CD4-positive, alpha-beta T cell treated with Interleukin-12 subunit alpha and Interleukin-12 subunit beta, for 1 hour (primary cell): ENCODE results near the gene P2RY11.
A peak's percentile ranks its signal among the peaks of the same experiment; 100 is the strongest.

Source experiments
- DNase-seq: peaks from one replicate; pipeline ENCODE4 v3.0.0-alpha.2; 2020

The P2RY11 gene, protein sequence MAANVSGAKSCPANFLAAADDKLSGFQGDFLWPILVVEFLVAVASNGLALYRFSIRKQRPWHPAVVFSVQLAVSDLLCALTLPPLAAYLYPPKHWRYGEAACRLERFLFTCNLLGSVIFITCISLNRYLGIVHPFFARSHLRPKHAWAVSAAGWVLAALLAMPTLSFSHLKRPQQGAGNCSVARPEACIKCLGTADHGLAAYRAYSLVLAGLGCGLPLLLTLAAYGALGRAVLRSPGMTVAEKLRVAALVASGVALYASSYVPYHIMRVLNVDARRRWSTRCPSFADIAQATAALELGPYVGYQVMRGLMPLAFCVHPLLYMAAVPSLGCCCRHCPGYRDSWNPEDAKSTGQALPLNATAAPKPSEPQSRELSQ

DNA sequence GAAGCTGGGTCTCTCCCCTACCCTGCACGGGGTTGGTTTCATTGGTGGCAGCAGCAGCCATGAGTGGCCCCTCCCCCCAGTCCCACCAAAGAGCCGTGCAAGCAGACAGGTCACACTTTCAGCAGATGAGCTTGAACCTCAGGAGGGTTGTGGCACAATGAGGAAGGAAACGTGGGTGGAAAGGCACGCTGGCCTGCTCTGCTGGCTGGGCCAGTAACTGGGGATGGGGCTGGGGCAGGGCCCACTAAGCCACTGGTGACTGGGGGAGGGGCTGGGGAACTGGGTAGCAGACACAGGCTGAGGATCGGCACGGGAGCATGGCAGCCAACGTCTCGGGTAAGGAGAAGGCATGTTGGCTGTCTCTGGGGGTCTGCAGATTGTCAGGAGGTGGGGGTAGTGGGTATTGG is at the start of gene P2RY11:
TSS of gene P2RY11 (plus strand) at position 289 of the 407 bp plus-strand sequence. CDS start at position 318, 29 bp downstream.
- DNase-seq, result peak; percentile 67

DNA sequence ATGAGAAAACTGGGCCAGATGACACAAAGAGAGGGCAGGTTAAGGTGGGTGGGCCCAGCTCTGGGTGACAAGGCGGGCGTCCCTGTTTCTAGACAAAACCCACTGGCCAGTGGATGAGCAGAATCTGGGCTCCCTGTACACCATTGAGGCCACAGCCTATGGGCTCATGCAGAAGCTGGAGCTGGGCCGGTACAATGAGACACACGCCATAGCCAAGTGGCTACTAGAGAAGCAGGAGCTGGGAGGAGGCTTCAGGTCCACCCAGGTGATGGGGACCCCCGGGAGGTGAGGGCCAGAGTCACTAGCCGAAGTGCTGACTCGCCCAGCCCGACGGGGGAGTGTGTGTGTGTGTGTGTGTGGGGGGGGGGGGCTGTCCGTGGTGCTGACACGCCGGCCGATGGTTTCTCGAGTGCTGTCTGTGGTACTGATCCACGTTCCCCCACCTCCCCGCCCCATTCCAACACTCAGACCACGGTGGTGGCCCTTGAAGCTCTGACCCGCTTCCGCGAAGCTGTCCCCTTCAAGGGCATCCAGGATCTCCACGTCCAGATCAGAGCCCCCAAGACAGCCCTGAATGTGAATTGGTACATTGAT is 49.7 kb upstream of the P2RY11 start:
- DNase-seq, result no peak

DNA sequence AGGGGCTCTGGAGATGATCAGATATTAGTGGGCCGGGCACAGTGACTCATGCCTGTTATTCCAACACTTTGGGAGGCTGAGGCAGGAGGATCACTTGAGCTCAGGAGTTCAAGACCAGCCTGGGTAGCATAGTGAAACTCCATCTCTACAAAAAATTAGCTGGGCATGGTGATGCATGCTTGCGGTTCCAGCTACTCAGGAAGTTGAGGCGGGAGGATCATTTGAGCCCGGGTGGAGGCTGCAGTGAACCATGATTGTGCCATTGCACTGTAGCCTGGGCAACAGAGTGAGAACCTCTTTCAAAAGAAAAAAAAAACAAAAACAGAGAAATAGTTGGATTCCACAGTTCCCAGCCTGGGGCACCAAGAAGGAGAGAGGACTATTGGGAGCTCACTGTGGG is 43.3 kb upstream of the P2RY11 start:
- no peak for DNase-seq

DNA sequence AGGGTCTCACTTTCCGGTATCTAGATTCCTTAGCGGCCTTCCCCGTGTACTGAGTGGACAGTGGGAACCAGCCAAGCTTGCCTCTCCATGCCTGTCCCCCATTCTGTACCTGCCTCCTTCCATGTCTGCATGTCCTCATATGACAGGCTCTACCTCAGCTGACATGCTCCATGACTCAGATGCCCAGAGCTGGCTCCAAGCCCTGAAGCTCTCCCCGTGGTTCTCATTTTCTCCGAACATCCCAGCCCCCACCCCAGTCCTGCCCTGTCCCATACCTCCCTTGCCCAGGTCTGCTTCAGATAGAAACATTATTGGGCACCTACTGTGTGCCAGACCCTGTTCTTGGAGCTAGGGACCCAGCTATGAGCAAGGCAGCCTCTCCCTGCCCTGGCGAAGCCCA is 42.4 kb upstream of the P2RY11 start:
- DNase-seq, result no peak

DNA sequence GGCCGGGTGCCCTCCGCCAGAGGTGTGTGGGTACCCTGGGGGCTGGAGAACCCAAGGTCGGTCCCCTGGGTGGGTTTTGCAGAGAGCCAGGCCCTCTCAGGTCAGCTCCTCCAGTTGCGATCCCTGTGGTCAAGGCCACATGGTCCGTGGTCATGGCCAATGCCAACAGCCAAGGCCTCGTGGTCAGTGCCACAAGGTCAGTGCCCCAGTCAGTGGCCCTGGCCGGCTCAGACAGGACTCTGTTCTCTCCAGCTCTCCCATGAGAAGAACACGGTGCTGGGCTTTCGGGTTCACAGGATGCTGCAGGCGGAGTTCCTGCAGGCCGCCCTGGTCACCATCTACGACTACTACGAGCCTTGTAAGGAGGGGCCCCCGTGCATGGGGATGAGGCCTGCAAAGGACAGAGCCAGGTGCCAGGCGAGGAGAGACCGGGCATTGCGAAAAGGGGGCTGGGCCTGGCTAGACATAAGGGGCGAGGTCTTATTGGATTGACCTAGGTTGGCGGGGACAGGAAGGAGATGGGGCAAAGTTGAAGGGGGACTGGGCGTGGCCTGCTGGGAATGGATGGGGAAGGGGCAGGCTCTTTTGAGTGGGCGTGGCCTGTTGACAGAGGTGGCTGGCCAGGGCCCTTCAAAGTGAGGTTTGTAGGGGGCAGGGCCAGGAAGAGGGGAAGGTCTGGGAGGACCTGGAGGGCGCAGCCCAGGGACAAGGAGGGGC is 40.6 kb upstream of the P2RY11 start:
- no peak for DNase-seq

DNA sequence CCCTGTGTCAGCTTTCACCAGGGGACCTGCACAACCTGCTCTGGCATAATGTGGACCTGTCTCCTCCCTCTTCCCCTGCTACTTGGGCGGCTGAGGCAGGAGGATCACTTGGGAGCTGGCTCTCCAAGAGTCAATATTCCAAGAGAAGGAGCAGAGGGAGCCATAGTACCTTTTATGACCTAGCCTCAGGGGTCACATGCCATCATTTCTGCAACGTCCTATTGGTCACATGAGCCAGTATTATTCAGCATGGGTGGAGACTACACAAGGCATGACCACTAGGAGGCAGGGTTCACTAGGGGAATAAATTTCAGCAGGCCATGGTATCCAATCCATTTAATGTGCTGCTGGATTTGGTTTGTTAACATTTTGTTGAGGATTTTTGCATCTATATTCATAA is 37.3 kb upstream of the P2RY11 start:
- DNase-seq, result peak; percentile 63

DNA sequence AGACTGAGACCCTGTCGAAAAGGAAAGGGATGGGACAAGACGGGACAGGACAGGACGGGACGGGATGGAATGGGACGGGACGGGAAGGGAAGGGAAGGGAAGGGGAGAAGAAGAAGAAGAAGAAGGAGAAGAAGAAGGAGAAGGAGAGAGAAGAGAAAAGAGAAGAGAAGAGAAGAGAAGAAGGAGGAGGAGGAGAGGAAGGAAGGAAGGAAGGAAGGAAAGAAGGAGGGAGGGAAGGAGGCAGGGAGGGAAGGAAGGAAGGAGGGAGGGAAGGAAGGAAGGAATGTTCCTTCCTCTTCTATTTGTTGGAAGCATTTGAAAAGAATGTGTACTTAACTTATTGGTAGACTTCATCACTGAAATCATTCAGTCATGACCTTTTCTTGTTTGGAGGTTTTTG is 35.0 kb upstream of the P2RY11 start:
- no peak for DNase-seq

DNA sequence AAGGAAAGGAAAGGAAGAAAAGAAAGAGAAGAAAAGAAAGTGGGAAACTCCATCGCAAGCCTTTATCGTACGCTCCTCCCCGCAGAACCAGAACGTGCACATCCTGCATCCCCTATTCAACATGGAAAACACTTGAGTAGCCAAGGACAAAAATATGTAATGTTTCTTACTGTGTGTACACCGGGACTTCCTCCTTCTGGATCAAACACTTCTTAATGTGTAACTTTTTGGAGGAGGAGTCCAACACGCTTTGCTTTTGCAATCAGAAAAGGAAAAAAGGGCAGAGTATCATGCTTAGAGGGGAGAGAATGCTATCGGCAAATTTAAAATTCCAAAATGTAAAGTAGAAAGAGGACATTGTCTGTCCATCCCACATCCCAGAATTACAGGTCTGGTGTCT is 33.2 kb upstream of the P2RY11 start:
- DNase-seq, result no peak

DNA sequence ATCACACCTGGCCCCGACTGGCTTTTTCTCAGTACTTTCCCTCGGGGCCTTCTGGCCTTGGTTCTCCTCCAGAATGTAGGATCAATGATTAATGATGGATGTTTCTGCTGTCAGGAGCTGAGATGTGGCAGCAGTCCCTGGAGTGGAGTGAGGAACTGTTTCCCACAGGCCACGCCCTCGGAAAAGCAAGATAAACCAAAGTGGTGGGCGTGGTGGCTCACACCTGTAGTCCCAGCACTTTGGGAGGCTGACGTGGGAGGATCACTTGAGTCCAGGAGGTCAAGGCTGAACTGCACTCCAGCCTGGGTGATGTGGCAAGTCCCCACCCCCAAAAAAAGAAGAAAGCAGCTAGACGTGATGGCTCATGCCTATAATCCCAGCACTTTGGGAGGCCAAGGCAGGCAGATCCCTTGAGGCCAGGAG is 32.5 kb upstream of the P2RY11 start:
- no peak for DNase-seq

DNA sequence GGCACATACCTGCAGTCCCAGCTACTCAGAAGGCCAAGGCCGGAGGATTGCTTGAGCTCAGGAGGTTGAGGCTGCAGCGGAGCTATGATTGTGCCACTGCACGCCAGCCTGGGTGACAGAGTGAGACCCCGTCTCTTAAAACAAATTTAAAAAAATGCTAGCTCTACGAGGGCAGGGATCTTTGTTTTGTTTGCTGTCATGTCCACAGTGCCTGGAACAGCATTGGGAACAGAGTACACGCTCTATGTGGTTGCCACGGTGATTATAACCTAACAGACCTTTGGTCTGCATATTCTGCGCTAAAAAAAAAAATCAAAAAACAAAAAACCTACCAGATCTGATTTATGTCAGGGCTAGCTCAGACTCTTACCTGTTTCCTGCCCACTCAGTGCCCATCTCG is 27.6 kb upstream of the P2RY11 start:
- no peak for DNase-seq

DNA sequence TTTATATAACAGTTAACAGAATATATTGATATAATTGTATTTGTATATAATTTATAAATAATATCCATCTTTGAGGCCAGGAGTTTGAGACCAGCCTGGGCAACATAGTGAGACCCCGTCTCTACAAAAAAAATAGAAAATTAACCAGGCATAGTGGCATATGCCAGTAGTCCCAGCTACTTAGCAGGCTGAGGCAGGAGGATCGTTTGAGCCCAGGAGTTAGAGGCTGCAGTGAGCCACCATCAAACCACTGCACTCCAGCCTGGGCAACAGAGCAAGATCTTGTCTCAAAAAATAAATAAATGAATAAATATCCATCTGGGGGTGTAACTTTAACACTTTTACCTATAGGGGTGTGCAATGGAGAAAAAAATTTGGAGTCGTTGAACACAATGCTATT is 26.7 kb upstream of the P2RY11 start:
- no peak for DNase-seq

DNA sequence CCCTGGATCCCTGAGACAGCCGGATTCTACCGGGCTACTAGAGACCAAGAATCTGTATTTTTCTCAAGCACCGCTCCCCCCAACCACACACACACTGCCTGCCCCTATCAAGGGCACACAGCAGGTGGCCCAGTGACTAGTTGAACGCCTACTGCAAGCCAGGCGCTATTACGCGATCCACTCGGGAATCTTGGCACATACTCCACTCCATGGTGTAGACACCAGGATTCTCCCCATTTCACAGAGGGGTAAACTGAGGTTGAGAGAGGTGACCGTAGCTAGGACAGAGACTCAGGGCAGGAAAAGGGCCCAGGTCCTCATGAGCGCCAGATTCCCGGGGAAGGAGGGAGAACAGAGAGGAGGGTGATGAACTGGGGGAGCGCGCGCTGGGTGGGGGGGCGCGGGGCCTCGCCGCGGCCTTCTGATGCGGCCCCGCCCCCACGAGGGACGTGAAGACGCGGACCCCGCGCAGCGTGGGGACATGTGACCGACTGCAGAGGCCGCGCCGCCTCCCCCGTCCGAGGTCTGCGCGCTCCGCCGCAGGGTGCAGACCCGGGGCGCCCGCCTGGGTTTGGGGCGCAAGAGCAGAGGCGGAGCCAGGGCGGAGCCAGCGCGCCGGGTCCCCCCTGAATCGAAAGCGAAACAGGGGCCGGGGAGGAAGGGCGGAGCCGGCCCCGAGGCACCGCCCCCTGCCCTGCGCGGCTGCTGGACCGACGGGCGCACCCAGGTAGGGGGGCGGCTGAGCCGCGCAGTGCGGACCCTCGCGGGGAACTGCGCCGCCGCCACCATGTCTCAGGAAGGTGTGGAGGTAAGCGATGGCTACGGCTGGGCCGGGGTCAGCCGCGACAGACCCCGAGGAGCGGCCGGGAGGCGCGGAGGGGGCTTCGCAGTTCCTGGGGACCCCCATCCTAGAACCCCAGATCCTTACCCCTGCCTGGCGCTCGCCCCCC is 25.6 kb upstream of the P2RY11 start, which contains the start of gene SHFL:
TSS of gene SHFL (plus strand) at position 677 of the 950 bp plus-strand sequence. CDS start at position 788, 111 bp downstream.
- DNase-seq, result peak; percentile 91

DNA sequence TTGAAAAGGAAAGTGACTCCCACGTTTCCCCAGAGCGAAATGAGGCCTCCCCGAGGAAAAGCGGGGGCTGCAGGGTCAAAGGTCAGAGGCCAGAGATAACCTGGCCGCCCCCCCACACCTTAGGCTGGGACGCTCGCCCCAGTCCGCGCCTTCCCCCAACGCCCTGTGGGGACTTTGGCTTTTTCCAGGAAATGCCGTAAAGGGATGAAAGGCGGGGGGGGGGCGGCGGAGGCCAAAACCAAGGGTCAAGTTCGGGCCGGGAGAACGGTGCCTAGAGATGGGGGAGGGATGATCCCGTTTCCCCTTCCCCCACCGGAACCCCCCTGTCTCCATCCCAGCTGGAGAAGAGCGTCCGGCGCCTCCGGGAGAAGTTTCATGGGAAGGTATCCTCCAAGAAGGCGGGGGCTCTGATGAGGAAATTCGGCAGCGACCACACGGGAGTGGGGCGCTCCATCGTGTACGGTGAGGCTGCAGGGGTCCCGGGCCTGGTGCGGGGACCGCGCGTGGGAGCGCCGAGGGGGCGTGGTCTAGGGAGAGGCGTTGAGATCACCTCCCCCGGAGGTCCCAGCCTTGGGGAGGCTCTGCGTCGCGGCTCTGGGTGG is 24.8 kb upstream of the P2RY11 start:
- peak; percentile 46 for DNase-seq

DNA sequence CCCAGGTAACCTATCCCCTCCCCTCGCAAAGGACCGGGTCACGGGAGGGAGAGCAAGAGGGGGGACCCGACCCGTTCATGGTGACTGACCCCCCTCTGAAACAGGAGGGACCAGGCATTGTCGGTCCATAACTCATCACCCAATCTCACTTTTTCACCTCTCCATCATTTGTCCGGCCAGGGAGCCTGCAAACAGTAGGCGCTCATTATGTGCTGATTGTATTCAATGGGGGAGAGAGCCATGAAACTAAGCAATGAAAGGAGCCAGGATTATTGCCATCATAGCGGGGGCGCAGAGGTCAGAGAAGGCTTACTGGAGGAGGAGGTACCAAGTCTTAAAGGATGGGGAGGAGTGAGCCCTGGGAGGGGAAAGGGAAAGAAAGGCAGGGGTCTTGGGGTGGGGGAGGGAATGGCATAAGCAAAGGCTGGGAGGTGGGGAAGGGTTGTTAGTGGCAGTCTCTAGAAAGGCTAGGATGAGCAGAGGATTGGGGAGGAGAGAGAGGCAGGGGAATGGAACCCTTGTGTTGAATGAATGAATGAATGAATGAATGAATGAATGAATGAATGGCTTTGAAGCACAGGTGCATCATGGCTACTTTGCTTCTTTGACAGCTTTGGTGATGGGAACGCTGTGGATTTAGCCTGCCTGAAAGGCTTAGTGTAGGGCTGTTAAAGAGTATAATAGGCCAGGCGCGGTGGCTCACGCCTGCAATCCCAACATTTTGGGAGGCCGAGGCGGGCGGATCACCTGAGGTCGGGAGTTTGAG is 24.0 kb upstream of the P2RY11 start:
- DNase-seq, result no peak

DNA sequence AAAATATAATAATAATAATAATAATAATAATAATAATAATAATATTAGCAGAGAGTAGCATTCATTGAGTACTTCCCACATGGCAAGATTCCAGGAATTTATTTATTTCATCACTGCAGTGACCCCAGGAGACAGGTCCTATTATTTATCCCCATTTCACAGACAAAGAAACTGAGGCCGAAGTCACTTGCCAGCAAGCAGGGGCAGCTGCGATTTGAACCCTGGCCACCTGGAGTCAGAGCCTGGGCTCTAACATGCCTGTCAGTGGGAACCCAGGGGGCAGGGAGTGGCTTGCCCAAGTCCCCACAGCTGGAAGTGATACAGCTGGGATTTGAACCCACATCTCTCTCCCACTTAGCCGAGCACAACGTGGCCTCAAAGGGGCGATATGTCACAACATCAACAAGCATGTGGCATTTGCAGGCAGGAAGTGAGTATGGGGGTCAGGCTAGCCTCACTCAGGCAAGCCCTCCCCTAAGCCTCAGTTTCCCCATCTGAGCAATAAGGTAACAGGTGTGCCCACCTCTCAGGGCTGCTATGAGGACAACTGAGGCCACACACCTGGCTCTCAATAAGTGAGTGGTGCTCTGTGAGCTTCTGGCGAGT is 22.4 kb upstream of the P2RY11 start:
- no peak for DNase-seq

DNA sequence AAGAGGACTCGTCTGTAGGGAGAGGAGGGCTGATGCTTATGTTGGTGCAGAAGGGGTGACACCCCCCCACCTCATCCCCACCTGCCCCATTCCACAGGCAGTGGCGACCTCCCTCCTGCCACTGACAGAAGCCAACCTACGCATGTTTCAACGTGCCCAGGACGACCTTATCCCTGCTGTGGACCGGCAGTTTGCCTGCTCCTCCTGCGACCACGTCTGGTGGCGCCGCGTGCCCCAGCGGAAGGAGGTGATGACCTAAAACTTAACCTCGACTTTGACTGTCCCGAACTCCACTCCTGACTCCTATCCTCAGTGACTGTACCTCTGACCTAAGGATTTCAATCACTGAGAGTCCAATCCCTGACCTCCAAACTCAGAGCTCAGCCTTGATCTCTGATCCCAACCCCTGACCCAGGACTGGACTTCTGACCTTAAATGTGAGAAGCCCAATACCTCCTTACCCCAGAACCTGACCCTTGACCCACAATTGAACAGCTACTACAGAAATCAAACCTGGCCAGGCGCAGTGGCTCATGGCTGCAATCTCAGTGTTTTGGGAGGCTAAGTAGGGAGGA is 21.6 kb upstream of the P2RY11 start:
- DNase-seq, result no peak

DNA sequence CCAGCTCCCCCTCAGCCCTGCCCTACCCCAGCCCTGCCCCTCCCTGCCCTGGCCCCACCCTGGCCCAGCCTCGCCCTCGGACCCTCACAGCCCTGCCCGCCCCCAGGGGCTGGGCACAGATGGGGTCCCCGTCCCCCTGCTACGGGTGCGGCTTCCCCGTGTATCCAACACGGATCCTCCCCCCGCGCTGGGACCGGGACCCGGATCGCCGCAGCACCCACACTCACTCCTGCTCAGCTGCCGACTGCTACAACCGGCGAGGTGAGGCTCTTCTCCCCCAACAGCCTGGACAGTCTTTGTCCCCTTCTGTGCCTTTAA is 20.2 kb upstream of the P2RY11 start:
- no peak for DNase-seq

DNA sequence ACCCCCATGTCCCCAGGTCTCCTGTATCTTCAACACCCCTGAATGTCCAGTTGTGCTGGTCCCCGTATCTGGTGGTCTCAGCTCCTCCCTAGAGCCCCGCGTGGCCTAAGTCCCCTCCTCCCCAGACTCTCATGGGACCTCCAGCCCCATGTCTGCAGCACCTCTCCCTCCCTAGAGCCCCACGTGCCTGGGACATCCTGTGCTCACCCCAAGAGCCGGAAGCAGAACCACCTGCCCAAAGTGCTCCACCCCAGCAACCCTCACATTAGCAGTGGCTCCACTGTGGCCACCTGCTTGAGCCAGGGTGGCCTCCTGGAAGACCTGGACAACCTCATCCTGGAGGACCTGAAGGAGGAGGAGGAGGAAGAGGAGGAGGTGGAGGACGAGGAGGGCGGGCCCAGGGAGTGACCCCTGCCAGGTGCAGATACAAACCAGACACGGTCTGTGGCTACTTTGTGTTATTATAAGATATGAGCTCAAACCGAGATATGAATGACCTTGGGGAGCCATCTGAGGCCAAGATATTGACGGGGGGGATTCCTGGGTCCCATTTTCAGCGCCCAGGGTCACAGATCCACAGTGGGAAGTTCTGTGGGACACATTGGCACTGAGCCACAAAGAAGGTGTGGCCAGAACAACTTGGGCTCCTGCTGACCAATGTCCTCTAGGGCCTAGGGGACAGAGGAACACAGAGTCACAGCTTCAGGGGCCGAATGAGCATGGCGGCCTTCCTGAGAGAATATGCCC is 19.4 kb upstream of the P2RY11 start:
- DNase-seq, result no peak

DNA sequence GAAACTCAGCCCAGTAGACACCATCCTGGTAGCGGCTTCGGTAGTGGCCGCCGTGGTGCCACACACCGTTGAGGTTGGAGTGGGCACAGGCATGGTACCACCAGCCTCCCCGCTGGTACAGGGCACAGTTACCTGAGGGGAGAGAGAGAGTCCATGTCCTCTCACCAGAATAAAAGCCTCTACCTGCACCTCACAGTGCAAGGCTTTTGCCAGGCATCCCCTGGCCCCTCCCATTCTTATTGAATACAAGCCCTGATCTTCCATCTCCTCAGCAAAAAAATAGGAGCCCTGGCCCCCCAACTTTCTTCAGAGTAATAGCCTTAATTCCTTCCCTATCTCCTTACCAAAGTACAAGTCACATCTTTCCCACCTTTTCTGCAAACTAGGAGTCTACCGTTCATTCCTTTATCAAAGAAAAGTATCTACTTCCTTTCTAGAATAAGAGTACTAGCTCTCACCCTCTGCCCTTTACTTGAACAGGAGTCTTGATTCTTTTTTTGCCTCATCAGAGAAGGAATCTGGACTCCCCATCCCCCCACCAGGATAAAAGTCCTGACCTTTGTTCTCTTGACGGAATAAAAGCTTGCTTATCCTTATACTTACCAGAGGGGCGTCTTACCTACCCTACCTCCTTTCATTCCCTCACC is 18.7 kb upstream of the P2RY11 start:
- DNase-seq, result no peak
